ENCODE measurements around the gene SLBP.

SLBP gene

GRCh38 chr4:1656132-1656531, 56.0 kb downstream of the SLBP start:
- DNase-seq (ENCODE audit: low read depth in 1 of 2, low spot score in 1 of 2) = no peak

- no peak for DNase-seq (ENCODE audit: low read depth in 1 of 2, low spot score in 1 of 2)
Measured at GRCh38 chr4:1655676-1656075, 56.4 kb downstream of the SLBP start.

GRCh38 chr4:1655081-1655480, 57.0 kb downstream of the SLBP start:
- DNase-seq (ENCODE audit: low read depth in 1 of 2, low spot score in 1 of 2) = no peak

GRCh38 chr4:1654216-1654955, 57.7 kb downstream of the SLBP start:
- no peak for DNase-seq (ENCODE audit: low read depth in 1 of 2, low spot score in 1 of 2)

- DNase-seq (ENCODE audit: low read depth in 1 of 2, low spot score in 1 of 2) = no peak
Measured at GRCh38 chr4:1653776-1654175, 58.3 kb downstream of the SLBP start.

- no peak for DNase-seq (ENCODE audit: low read depth in 1 of 2, low spot score in 1 of 2)
Measured at GRCh38 chr4:1652088-1652487, 60.0 kb downstream of the SLBP start.

- no peak for DNase-seq (ENCODE audit: low read depth in 1 of 2, low spot score in 1 of 2)
Measured at GRCh38 chr4:1651609-1652008, 60.5 kb downstream of the SLBP start.

GRCh38 chr4:1648962-1649361, 63.2 kb downstream of the SLBP start:
- no peak for DNase-seq (ENCODE audit: low read depth in 1 of 2, low spot score in 1 of 2)

GRCh38 chr4:1647432-1647831, 64.7 kb downstream of the SLBP start:
- no peak for DNase-seq (ENCODE audit: low read depth in 1 of 2, low spot score in 1 of 2)

GRCh38 chr4:1646690-1647089, 65.4 kb downstream of the SLBP start:
- DNase-seq (ENCODE audit: low read depth in 1 of 2, low spot score in 1 of 2) = no peak

GRCh38 chr4:1644891-1645657, 67.0 kb downstream of the SLBP start:
- DNase-seq (ENCODE audit: low read depth in 1 of 2, low spot score in 1 of 2) = no peak

- no peak for DNase-seq (ENCODE audit: low read depth in 1 of 2, low spot score in 1 of 2)
Measured at GRCh38 chr4:1643971-1644735, 68.0 kb downstream of the SLBP start.

Measured in activated CD4-positive, alpha-beta T cell treated with anti-CD3 and anti-CD28 coated beads, Interleukin-2, amount 50 U/mL, for 24 hours (primary cell).